ENCODE data around the gene SLC22A12. TPM values are rescaled to one million over a fixed set of nuclear protein-coding genes. Genes with fewer than 3 reads are reported as not detected.

The SLC22A12 gene
- total RNA-seq, 1 experiment from 2014 or later, result not detected

DNA sequence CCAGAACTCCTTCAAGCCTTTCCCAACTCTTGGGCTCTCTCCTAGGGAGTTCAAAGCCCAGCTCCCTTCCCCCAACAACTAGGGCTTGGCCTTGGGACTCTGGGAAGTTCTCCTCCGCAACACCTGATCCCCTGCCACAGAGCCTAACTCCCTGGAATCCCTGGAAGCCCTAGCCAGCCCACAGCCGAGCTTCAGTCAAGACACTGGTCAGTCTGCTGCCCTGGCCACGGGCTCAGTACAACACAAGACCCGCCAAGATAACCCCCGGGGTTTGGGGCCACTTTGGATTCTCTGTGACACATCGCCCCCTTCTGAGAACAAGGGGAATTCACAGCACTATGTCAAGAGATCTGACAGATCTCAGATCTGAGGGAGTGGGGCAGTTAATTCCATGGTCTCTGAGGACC, 58.3 kb downstream of the SLC22A12 start:
- no peak overlapping the region for H2AFZ ChIP-seq (ENCODE audit: low read length)
- POLR2A ChIA-PET (ENCODE audit: unreplicated experiment), result no interaction called here
- no peaks in the 10 kb centered on the region for H3K9me3 ChIP-seq (ENCODE audit: low read length)
- intact Hi-C loops (cut with micrococcal nuclease), result no loop called here
- H3K4me1 ChIP-seq (ENCODE audit: insufficient read depth, low read length), result no peaks in the 10 kb centered on the region
- CTCF ChIA-PET, result interaction anchor here (0.6 to 1.0 kb wide), 4 partner anchors 95 to 423 kb away, joined by 3 to 6 read pairs (median 3); no protein-coding TSS in a partner anchor
- BruUV-seq (replicated peaks), result no TSS peak
- H3K4me3 ChIP-seq (ENCODE audit: low read length), result no peak overlapping the region
- no peaks in the 10 kb centered on the region for H3F3A ChIP-seq (ENCODE audit: low read length, unreplicated experiment)
- H3K27me3 ChIP-seq (ENCODE audit: low read length), result peaks cover 13% of the 10 kb centered on the region
- H3K9ac ChIP-seq (ENCODE audit: low read length), result no peak overlapping the region
- 0 out of 2 replicates have a peak, but pooled peaks cover 2% of the 10 kb centered on the region for H4K20me1 ChIP-seq (ENCODE audit: low read length)
- no peaks in the 10 kb centered on the region for H3K9me2 ChIP-seq (replicated peaks; ENCODE audit: low read length)
- ATAC-seq (no peak), DNase-seq (peak; percentile 30)
- H3K36me3 ChIP-seq (ENCODE audit: low read depth, low read length), result no peaks in the 10 kb centered on the region
- no peaks in the 10 kb centered on the region for H3K79me2 ChIP-seq (ENCODE audit: low read length)
- no peak overlapping the region for H3K27ac ChIP-seq (ENCODE audit: low read length)
- TF ChIP-seq EZH2phosphoT487 (IDR thresholded peaks at IDR 0.05; ENCODE audit: borderline replicate concordance, low read length) (no peak), CTCF (conservative IDR thresholded peaks at IDR 0.05; ENCODE audit: low read depth, low read length) (peak; percentile 84)
- no peak overlapping the region for H3K4me2 ChIP-seq (ENCODE audit: low read length)

DNA sequence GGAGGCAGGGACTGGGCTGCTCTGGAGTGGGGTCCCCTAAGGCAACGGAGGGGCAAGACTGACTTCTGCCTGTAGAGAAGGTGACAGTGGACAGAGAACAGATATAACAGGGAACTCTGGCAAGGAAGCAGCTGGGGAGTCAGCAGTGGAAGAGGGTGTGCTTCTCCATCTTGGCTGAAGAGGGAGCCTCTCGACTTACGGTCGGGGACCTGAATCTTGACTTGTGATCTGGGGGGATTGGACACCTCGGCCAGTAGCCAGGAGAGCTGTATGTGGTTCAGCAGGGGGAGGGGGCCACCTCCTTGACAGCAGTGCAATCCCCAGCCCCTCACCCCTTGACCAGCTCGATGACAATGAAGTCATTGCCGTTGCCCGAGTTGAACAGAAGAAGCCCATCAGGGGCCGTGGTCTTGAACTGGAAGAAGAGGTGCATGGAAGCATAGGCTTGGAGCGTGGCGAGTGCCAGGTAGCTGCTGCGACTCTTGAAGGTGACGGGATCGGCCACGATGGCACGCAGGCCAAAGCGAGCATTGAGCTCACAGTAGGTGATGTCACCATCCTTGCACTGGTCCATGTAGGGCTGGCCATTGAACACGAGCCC, 60.0 kb downstream of the SLC22A12 start:
- H3F3A ChIP-seq (ENCODE audit: low read length, unreplicated experiment), result no peaks in the 10 kb centered on the region
- H3K27me3 ChIP-seq (ENCODE audit: low read length), result no peaks in the 10 kb centered on the region
- H3K4me3 ChIP-seq (ENCODE audit: low read length), result no peak overlapping the region
- BruUV-seq (replicated peaks), result no TSS peak
- ChIA-PET POLR2A (ENCODE audit: unreplicated experiment) (interaction anchor here (0.5 kb wide), 1 partner anchor 444 kb away, joined by 6 read pairs; no protein-coding TSS in a partner anchor), CTCF (interaction anchor here (0.8 to 1.6 kb wide), 5 partner anchors 38 to 334 kb away, joined by 3 to 11 read pairs (median 3); partner anchors contain the start of gene TRMT112)
- no peak overlapping the region for H2AFZ ChIP-seq (ENCODE audit: low read length)
- H3K36me3 ChIP-seq (ENCODE audit: low read depth, low read length), result no peaks in the 10 kb centered on the region
- ATAC-seq, result peak; percentile 27; the same call in 1 of the 2 replicates
- no peak overlapping the region for H3K27ac ChIP-seq (ENCODE audit: low read length)
- no peaks in the 10 kb centered on the region for H3K9me3 ChIP-seq (ENCODE audit: low read length)
- H3K79me2 ChIP-seq (ENCODE audit: low read length), result no peaks in the 10 kb centered on the region
- no peaks in the 10 kb centered on the region for H4K20me1 ChIP-seq (ENCODE audit: low read length)
- no peak overlapping the region for H3K4me2 ChIP-seq (ENCODE audit: low read length)
- H3K9ac ChIP-seq (ENCODE audit: low read length), result no peak overlapping the region
- peak; percentile 40 for DNase-seq
- no peaks in the 10 kb centered on the region for H3K4me1 ChIP-seq (ENCODE audit: insufficient read depth, low read length)
- intact Hi-C loops (cut with micrococcal nuclease), result loop anchor here (5.0 kb wide), 1 partner anchor 294 kb away; the partner anchor contains the start of gene RPS6KA4
- TF ChIP-seq CTCF (conservative IDR thresholded peaks at IDR 0.05; ENCODE audit: low read depth, low read length), result peak; percentile 75
- TF ChIP-seq EZH2phosphoT487 (IDR thresholded peaks at IDR 0.05; ENCODE audit: borderline replicate concordance, low read length), result no peak
- H3K9me2 ChIP-seq (replicated peaks; ENCODE audit: low read length), result no peaks in the 10 kb centered on the region

Other genes with a start within 250 kb of the SLC22A12 start
- gene RPS6KA4, start 232.1 kb upstream of the SLC22A12 start, total RNA-seq (2014; rRNA removed), result 148 and 189 TPM in 2 replicates
- gene SLC22A11, start 35.3 kb upstream of the SLC22A12 start, total RNA-seq (2014; rRNA removed), result not detected in 2 replicates
- gene NRXN2, start 132.0 kb downstream of the SLC22A12 start, total RNA-seq (2014; rRNA removed), result not detected in 2 replicates
- not detected in 2 replicates for gene RASGRP2, start 152.9 kb downstream of the SLC22A12 start, total RNA-seq (2014; rRNA removed)
- 0.95 and 1.3 TPM in 2 replicates for gene PYGM, start 168.8 kb downstream of the SLC22A12 start, total RNA-seq (2014; rRNA removed)
- gene SF1, start 187.3 kb downstream of the SLC22A12 start, total RNA-seq (2014; rRNA removed), result 209 and 217 TPM in 2 replicates
- gene MAP4K2, start 212.0 kb downstream of the SLC22A12 start, total RNA-seq (2014; rRNA removed), result 55.6 and 57.0 TPM in 2 replicates
- 46.1 and 54.1 TPM in 2 replicates for gene MEN1, start 219.3 kb downstream of the SLC22A12 start, total RNA-seq (2014; rRNA removed)